ENCODE results near the gene NKD2. TPM values are rescaled to one million over a fixed set of nuclear protein-coding genes. Genes with fewer than 3 reads are reported as not detected.
A peak's percentile ranks its signal among the peaks of the same experiment; 100 is the strongest.

Gene NKD2
- total RNA-seq, 1 donor from 2014 or later = 65.1 TPM

- no peak for DNase-seq (ENCODE audit: low spot score in 2 of 2, unreplicated experiment in 2 of 2)
- TF ChIP-seq, protein P1, sequence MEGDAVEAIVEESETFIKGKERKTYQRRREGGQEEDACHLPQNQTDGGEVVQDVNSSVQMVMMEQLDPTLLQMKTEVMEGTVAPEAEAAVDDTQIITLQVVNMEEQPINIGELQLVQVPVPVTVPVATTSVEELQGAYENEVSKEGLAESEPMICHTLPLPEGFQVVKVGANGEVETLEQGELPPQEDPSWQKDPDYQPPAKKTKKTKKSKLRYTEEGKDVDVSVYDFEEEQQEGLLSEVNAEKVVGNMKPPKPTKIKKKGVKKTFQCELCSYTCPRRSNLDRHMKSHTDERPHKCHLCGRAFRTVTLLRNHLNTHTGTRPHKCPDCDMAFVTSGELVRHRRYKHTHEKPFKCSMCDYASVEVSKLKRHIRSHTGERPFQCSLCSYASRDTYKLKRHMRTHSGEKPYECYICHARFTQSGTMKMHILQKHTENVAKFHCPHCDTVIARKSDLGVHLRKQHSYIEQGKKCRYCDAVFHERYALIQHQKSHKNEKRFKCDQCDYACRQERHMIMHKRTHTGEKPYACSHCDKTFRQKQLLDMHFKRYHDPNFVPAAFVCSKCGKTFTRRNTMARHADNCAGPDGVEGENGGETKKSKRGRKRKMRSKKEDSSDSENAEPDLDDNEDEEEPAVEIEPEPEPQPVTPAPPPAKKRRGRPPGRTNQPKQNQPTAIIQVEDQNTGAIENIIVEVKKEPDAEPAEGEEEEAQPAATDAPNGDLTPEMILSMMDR (IDR thresholded peaks at IDR 0.05; ENCODE audit: unreplicated experiment) = no peak
- no peaks in the 10 kb centered on the region for H3K36me3 Mint-ChIP-seq
- peaks cover 9% of the 10 kb centered on the region for H3K27me3 Mint-ChIP-seq (ENCODE audit: low read depth)
- H3K9me3 Mint-ChIP-seq = no peaks in the 10 kb centered on the region
- H3K4me1 Mint-ChIP-seq = peaks cover 46% of the 10 kb centered on the region
- no peak overlapping the region for H3K4me3 Mint-ChIP-seq
- peak overlapping the region; percentile 61 for H3K27ac Mint-ChIP-seq
These were observed 46.2 kb upstream of the NKD2 start for GRCh38 chr5:962386-962785.

DNA sequence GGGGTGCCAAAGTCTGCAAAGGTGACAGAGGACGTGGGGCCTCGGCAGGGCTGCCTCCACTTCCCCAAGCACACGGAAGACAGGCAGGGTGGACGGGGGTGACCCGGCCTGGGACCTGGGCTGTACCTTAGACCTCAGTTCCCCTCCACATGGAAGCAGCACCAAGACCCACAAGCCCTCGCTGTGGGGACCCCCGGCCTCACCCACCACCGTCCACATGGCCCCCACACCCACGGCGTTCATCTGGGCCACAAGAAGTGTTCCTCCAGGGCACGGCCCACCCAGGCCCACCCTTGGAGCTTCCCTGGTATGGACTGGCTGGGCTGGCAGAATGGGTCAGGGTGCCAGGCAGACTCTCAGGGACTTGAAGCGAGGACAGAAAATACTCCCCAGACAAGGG, 45.8 kb upstream of the NKD2 start:
- Mint-ChIP-seq H3K4me3 (no peak overlapping the region), H3K9me3 (no peaks in the 10 kb centered on the region), H3K36me3 (no peaks in the 10 kb centered on the region), H3K27ac (peak overlapping the region; percentile 94), H3K4me1 (peaks cover 42% of the 10 kb centered on the region), H3K27me3 (ENCODE audit: low read depth) (peaks cover 13% of the 10 kb centered on the region)
- TF ChIP-seq, protein P1 (IDR thresholded peaks at IDR 0.05; ENCODE audit: unreplicated experiment) = no peak
- DNase-seq (ENCODE audit: low spot score in 2 of 2, unreplicated experiment in 2 of 2) = no peak

DNA sequence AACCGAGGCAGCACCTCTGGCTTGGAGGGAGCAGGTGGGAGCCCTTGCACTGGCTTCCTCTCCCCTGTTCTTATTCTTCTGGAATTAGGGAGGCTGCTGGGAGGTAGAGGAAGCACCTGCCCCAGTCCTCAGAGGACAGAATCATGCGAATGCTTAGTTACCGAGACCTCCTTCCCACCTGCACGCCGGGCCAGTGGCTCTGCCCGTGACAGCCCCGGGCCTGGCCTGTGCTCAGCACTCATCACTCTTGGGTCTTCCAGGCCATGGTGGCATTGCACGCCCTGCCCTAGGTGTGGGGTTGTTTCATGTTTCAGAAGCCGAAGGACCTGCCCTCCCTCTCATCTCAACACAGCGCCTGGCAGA, 45.3 kb upstream of the NKD2 start:
- Mint-ChIP-seq H3K9me3 (no peaks in the 10 kb centered on the region), H3K27ac (peak overlapping the region; percentile 94), H3K4me1 (peaks cover 41% of the 10 kb centered on the region), H3K4me3 (peak overlapping the region; percentile 31), H3K36me3 (no peaks in the 10 kb centered on the region), H3K27me3 (ENCODE audit: low read depth) (peaks cover 17% of the 10 kb centered on the region)
- DNase-seq (ENCODE audit: low spot score in 2 of 2, unreplicated experiment in 2 of 2) = no peak
- TF ChIP-seq, protein P1 (IDR thresholded peaks at IDR 0.05; ENCODE audit: unreplicated experiment) = no peak

- no peak for DNase-seq (ENCODE audit: low spot score in 2 of 2, unreplicated experiment in 2 of 2)
- Mint-ChIP-seq H3K27ac (peak overlapping the region; percentile 94), H3K27me3 (ENCODE audit: low read depth) (peaks cover 21% of the 10 kb centered on the region)
These were observed 44.7 kb upstream of the NKD2 start for GRCh38 chr5:963673-964531.

DNA sequence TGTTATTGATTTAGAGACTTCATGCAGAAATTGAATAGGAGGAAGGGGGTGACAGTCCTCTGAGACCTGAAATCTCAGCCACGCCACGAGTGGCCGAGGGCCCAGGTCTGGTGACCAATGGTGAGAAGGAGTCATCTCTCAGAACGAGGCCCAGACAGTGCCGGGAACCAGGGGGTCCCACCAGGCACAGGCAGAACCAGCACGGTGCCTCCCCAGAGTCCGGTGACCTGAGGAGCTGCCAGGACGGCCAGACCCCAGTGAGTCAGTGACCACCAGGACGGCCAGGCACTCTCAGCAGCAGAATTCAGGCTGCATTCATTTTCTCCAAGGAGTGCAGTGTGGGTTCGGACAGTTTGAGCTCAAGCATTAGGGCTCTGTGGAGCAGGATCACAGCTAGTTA, 43.8 kb upstream of the NKD2 start:
- TF ChIP-seq, protein P1 (IDR thresholded peaks at IDR 0.05; ENCODE audit: unreplicated experiment) = no peak
- Mint-ChIP-seq H3K27me3 (ENCODE audit: low read depth) (peaks cover 30% of the 10 kb centered on the region), H3K4me1 (peaks cover 48% of the 10 kb centered on the region), H3K4me3 (no peak overlapping the region), H3K36me3 (no peaks in the 10 kb centered on the region), H3K27ac (peak overlapping the region; percentile 72), H3K9me3 (no peaks in the 10 kb centered on the region)
- DNase-seq (ENCODE audit: low spot score in 2 of 2, unreplicated experiment in 2 of 2) = no peak

More at GRCh38 chr5:963673-964531, 44.7 kb upstream of the NKD2 start:
- Mint-ChIP-seq H3K4me1 (peaks cover 44% of the 10 kb centered on the region), H3K9me3 (no peaks in the 10 kb centered on the region), H3K4me3 (peak overlapping the region; percentile 37), H3K36me3 (no peaks in the 10 kb centered on the region)
- TF ChIP-seq, protein P1 (IDR thresholded peaks at IDR 0.05; ENCODE audit: unreplicated experiment) = no peak
